HepG2 (cell line): Measurements from ENCODE around the gene LRRC8E. TPM values are rescaled to one million over a fixed set of nuclear protein-coding genes. Genes with fewer than 3 reads are reported as not detected.

ENCODE experiments used
- ATF7 ChIP-seq, 2 experiments: fragments of 450-650 bp in 1 of 2; sonication (generic) in 1 of 2; formaldehyde crosslinking in 1 of 2; IDR thresholded peaks; 2 replicates each; pipeline versions ENCODE4 v1.4.0 to v1.6.1; 2016 to 2020; ENCODE audit warnings: antibody characterized with exemption in 1 of 2, mild to moderate bottlenecking in 1 of 2, missing genetic modification reagents in 1 of 2
- BHLHE40 ChIP-seq: IDR thresholded peaks from 2 replicates; pipeline ENCODE4 v1.6.1; 2011; ENCODE audit warnings: low read length, improper control_type of control experiment
- BRD4 ChIP-seq: sonication (generic); formaldehyde crosslinking; IDR thresholded peaks from 2 replicates; pipeline ENCODE4 v1.4.0; 2020; ENCODE audit warnings: missing genetic modification reagents
- GATA4 ChIP-seq: sonication (generic); IDR thresholded peaks from 2 replicates; pipeline ENCODE4 v1.6.1; 2016; ENCODE audit warnings: antibody characterized with exemption, low read depth, borderline replicate concordance
- GPN1 ChIP-seq: sonication (generic); formaldehyde crosslinking; IDR thresholded peaks from 2 replicates; pipeline ENCODE4 v1.5.1; 2020; ENCODE audit warnings: missing genetic modification reagents, borderline replicate concordance
- JUN ChIP-seq: sonication (generic); formaldehyde crosslinking; IDR thresholded peaks from 2 replicates; pipeline ENCODE4 v1.4.0; 2020; ENCODE audit warnings: mild to moderate bottlenecking, missing genetic modification reagents
- KDM5B ChIP-seq: sonication (generic); formaldehyde crosslinking; IDR thresholded peaks from 2 replicates; pipeline ENCODE4 v1.4.0; 2020; ENCODE audit warnings: missing genetic modification reagents, mild to moderate bottlenecking, borderline replicate concordance
- KMT2B ChIP-seq: IDR thresholded peaks from 2 replicates; pipeline ENCODE4 v1.6.1; 2016; ENCODE audit warnings: missing genetic modification reagents, missing compliant biosample characterization
- NFIB ChIP-seq: sonication (generic); formaldehyde crosslinking; IDR thresholded peaks from 2 replicates; pipeline ENCODE4 v1.9.0; 2021; ENCODE audit warnings: missing genetic modification reagents, mild to moderate bottlenecking, borderline replicate concordance
- PLRG1 ChIP-seq: fragments of 450-650 bp; conservative IDR thresholded peaks from 2 replicates; pipeline ENCODE4 v1.6.1; 2016
- YY1 ChIP-seq: IDR thresholded peaks from 2 replicates; pipeline ENCODE4 v1.6.1; 2011; ENCODE audit warnings: low read length, low read depth, moderate library complexity, mild to moderate bottlenecking; ENCODE audit not compliant: insufficient read depth, insufficient replicate concordance
- ZFAT ChIP-seq: sonication (generic); formaldehyde crosslinking; conservative IDR thresholded peaks from 2 replicates; pipeline ENCODE4 v1.8.1; 2023; ENCODE audit warnings: missing genetic modification reagents, inconsistent platforms
- ZMYM4 ChIP-seq: sonication (generic); formaldehyde crosslinking; IDR thresholded peaks from 2 replicates; pipeline ENCODE4 v1.8.1; 2023; ENCODE audit warnings: mild to moderate bottlenecking, missing genetic modification reagents
- ZNF24 ChIP-seq: fragments of 450-650 bp; IDR thresholded peaks from 2 replicates; pipeline ENCODE4 v1.6.1; 2017; ENCODE audit warnings: antibody characterized with exemption, mild to moderate bottlenecking
- ZNF256 ChIP-seq: sonication (generic); formaldehyde crosslinking; conservative IDR thresholded peaks from 2 replicates; pipeline ENCODE4 v1.4.0; 2020; ENCODE audit warnings: missing genetic modification reagents
- ZNF274 ChIP-seq: sonication (generic); formaldehyde crosslinking; IDR thresholded peaks from 2 replicates; pipeline ENCODE4 v1.5.1; 2020; ENCODE audit warnings: mild to moderate bottlenecking, missing genetic modification reagents
- ZNF30 ChIP-seq: sonication (generic); formaldehyde crosslinking; IDR thresholded peaks from 2 replicates; pipeline ENCODE4 v1.5.0; 2020; ENCODE audit warnings: mild to moderate bottlenecking, missing genetic modification reagents
- ZNF451 ChIP-seq: sonication (generic); formaldehyde crosslinking; IDR thresholded peaks from 2 replicates; pipeline ENCODE4 v1.5.0; 2020; ENCODE audit warnings: mild to moderate bottlenecking, missing genetic modification reagents
- ZNF660 ChIP-seq: sonication (generic); formaldehyde crosslinking; IDR thresholded peaks from 2 replicates; pipeline ENCODE4 v1.5.1; 2020; ENCODE audit warnings: mild to moderate bottlenecking, low read depth, missing genetic modification reagents, borderline replicate concordance
- ZNF747 ChIP-seq: sonication (generic); formaldehyde crosslinking; IDR thresholded peaks from 2 replicates; pipeline ENCODE4 v1.8.1; 2023; ENCODE audit warnings: missing genetic modification reagents, mild to moderate bottlenecking, borderline replicate concordance
- ZNF777 ChIP-seq: sonication (generic); formaldehyde crosslinking; IDR thresholded peaks from 2 replicates; pipeline ENCODE4 v1.4.0; 2020; ENCODE audit warnings: missing genetic modification reagents
- ZSCAN31 ChIP-seq: sonication (generic); formaldehyde crosslinking; IDR thresholded peaks from 2 replicates; pipeline ENCODE4 v1.5.0; 2020; ENCODE audit warnings: low read depth, mild to moderate bottlenecking, missing genetic modification reagents
- ZSCAN9 ChIP-seq: IDR thresholded peaks from 2 replicates; pipeline ENCODE4 v1.6.1; 2016; ENCODE audit warnings: borderline replicate concordance
- polyA plus RNA-seq, 8 experiments: library from polyadenylated mRNA; depleted of rRNA in 3 of 8; stranded (reverse) in 7 of 8; unstranded in 1 of 8; fragments of >200 nt; fragmentation: Illumina TruSeq in 4 of 8; extraction: Trizol in 4 of 8; gene quantifications; 2 replicates each; pipeline versions ENCODE4 v1.2.1 to v1.2.3, GENCODE V29; 2011 to 2016; ENCODE audit warnings: low read depth in 4 of 8, missing spikeins in 1 of 8, mixed read lengths in 1 of 8; ENCODE audit not compliant: insufficient read depth in 1 of 8
- total RNA-seq, 5 experiments: library from RNA; depleted of rRNA; stranded (reverse); fragments of >200 nt; fragmentation: Illumina TruSeq; extraction: Trizol; gene quantifications; 2 replicates each; pipeline ENCODE4 v1.2.3, GENCODE V29; 2016; ENCODE audit warnings: low read depth in 1 of 5
- TF ChIP-seq, protein P1 (sequence below): fragments of 450-650 bp; IDR thresholded peaks from 2 replicates; pipeline ENCODE4 v1.6.1; 2017
- TF ChIP-seq, protein P2 (sequence below): sonication (generic); IDR thresholded peaks from 2 replicates; pipeline ENCODE4 v1.6.1; 2016; ENCODE audit warnings: low read depth, borderline replicate concordance
- TF ChIP-seq, protein P3 (sequence below): sonication (generic); formaldehyde crosslinking; IDR thresholded peaks from 2 replicates; pipeline ENCODE4 v1.4.0; 2020; ENCODE audit warnings: mild to moderate bottlenecking, missing genetic modification reagents

Gene LRRC8E
- total and polyA plus RNA-seq, 2 of the 13 experiments (the other 11 are each of a cell fraction or from before 2014, with no cell fraction given) = 8.0 to 10.3 TPM

DNA sequence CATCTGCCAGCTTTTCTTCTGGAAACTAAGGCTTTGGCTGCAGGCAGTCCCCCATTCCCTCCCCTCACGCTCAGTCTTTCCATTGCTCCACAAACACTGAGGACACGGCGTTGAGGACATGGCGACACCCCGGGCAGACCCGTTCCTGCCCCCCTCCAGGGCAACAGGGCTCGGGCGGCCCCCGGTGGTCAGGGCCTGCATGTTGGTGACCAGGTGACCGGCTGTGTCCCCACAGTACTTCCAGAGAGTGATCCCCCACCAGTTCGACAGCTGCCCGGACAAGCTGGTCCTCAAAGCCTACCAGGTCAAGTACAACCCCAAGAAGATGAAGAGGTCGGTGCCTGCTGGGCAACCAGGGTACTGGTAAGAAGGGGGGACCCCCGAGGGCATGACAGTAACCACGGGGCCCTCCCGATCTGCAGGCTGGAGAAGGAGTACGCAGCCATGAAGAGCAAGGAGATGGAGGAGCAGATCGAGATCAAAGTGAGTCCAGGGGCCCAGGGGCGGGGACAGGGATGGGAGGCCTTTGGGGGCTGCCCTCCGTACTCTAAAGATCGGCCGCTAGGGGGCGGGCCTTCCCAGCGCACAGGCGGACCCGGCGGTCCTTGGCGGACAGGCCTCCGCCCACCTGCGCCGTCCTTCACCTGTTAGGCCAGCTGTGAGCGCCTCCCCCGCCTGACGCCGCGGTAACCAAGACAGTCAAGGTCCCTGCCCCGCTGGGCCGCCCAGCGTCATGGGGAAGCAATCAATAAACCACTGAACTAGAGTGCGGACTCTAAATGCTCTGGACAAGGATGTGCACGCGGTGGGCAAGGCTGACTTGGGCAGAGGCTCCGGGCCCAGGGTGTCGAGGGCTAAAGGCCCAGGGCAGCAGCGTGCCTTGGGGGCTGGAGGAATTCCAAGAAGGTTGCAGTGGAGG is 35.2 kb upstream of the LRRC8E start (continued):
- TF ChIP-seq, protein P1, sequence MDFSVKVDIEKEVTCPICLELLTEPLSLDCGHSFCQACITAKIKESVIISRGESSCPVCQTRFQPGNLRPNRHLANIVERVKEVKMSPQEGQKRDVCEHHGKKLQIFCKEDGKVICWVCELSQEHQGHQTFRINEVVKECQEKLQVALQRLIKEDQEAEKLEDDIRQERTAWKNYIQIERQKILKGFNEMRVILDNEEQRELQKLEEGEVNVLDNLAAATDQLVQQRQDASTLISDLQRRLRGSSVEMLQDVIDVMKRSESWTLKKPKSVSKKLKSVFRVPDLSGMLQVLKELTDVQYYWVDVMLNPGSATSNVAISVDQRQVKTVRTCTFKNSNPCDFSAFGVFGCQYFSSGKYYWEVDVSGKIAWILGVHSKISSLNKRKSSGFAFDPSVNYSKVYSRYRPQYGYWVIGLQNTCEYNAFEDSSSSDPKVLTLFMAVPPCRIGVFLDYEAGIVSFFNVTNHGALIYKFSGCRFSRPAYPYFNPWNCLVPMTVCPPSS = no peak
- peak; percentile 98 for TF ChIP-seq ZSCAN31 (CRISPR knock-in tag)
- TF ChIP-seq ZSCAN9 (CRISPR knock-in tag) = peak; percentile 65; the same call in 1 of the 2 replicates
- 0 out of 2 replicates have a peak, but pooled peaks have one; percentile 37 for TF ChIP-seq ZNF660
- TF ChIP-seq ZNF274 (CRISPR knock-in tag) = peak; percentile 93
- TF ChIP-seq ZNF451 (CRISPR knock-in tag) = peak; percentile 94; the same call in 1 of the 2 replicates
- TF ChIP-seq KDM5B = peak; percentile 94
- peak; percentile 72; the same call in 1 of the 2 replicates for TF ChIP-seq KMT2B (CRISPR knock-in tag)
- peak; percentile 95; the same call in 1 of the 2 replicates for TF ChIP-seq ZNF256
- peak; percentile 76; the same call in 1 of the 2 replicates for TF ChIP-seq JUN (CRISPR knock-in tag)
- TF ChIP-seq, protein P2, sequence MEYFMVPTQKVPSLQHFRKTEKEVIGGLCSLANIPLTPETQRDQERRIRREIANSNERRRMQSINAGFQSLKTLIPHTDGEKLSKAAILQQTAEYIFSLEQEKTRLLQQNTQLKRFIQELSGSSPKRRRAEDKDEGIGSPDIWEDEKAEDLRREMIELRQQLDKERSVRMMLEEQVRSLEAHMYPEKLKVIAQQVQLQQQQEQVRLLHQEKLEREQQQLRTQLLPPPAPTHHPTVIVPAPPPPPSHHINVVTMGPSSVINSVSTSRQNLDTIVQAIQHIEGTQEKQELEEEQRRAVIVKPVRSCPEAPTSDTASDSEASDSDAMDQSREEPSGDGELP = peak; percentile 99
- TF ChIP-seq GPN1 (CRISPR knock-in tag) = no peak
- TF ChIP-seq ATF7 (IDR thresholded peaks at IDR 0.05) = no peak
- TF ChIP-seq ATF7 (CRISPR knock-in tag; IDR thresholded peaks at IDR 0.05) = peak; percentile 83
- 0 out of 2 replicates have a peak, but pooled peaks have one; percentile 69 for TF ChIP-seq BRD4 (CRISPR knock-in tag)
- TF ChIP-seq, protein P3, sequence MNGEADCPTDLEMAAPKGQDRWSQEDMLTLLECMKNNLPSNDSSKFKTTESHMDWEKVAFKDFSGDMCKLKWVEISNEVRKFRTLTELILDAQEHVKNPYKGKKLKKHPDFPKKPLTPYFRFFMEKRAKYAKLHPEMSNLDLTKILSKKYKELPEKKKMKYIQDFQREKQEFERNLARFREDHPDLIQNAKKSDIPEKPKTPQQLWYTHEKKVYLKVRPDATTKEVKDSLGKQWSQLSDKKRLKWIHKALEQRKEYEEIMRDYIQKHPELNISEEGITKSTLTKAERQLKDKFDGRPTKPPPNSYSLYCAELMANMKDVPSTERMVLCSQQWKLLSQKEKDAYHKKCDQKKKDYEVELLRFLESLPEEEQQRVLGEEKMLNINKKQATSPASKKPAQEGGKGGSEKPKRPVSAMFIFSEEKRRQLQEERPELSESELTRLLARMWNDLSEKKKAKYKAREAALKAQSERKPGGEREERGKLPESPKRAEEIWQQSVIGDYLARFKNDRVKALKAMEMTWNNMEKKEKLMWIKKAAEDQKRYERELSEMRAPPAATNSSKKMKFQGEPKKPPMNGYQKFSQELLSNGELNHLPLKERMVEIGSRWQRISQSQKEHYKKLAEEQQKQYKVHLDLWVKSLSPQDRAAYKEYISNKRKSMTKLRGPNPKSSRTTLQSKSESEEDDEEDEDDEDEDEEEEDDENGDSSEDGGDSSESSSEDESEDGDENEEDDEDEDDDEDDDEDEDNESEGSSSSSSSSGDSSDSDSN (CRISPR knock-in tag) = peak; percentile 87
- TF ChIP-seq YY1 = peak; percentile 66
- TF ChIP-seq ZFAT (CRISPR knock-in tag) = no peak
- TF ChIP-seq ZNF30 (CRISPR knock-in tag) = 0 out of 2 replicates have a peak, but pooled peaks have one; percentile 51
- peak; percentile 87 for TF ChIP-seq ZNF747
- 0 out of 2 replicates have a peak, but pooled peaks have one; percentile 34 for TF ChIP-seq ZNF777
- TF ChIP-seq BHLHE40 = 0 out of 2 replicates have a peak, but pooled peaks have one; percentile 23
- TF ChIP-seq ZNF24 = no peak
- no peak; the same call in 1 of the 2 replicates for TF ChIP-seq NFIB (CRISPR knock-in tag)
- TF ChIP-seq ZMYM4 (CRISPR knock-in tag) = peak; percentile 78
- TF ChIP-seq PLRG1 = no peak
- TF ChIP-seq GATA4 = 0 out of 2 replicates have a peak, but pooled peaks have one; percentile 21
